Naive thymus-derived CD8-positive, alpha-beta T cell (primary cell): Measurements from ENCODE around the gene IL17C. TPM values are rescaled to one million over a fixed set of nuclear protein-coding genes. Genes with fewer than 3 reads are reported as not detected.

Source experiments
- ATAC-seq, 2 donors: fragments of 150-1000 bp; cut with Tn5 transposase in 1 of 2; sonication (Bioruptor Pico), chemical (Tn5 transposase) in 1 of 2; 1 replicate in 1 of 2; 2 replicates in 1 of 2; pipeline ENCODE4 v1.10.0; 2021; ENCODE audit warnings: mild to moderate bottlenecking in 2 of 2, moderate library complexity in 2 of 2
- POLR2A ChIA-PET: fragments of 350-600 bp; sonication (Branson Sonifier 250); formaldehyde crosslinking; loops from one replicate; lab custom pipeline; 2021; ENCODE audit warnings: antibody characterized with exemption; lab: Charles Lee
- DNase-seq, 10 donors: peaks; one replicate each; pipeline versions ENCODE4 v3.0.0 to v3.0.0-alpha.2; 2020 to 2022
- H3K27ac Mint-ChIP-seq, 10 donors: one replicate each; pipeline ENCODE4 v1.8.0; 2020 to 2022; ENCODE audit warnings: mild to moderate bottlenecking in 10 of 10, mixed read lengths in 10 of 10, moderate library complexity in 4 of 10, inconsistent platforms in 1 of 10
- H3K27me3 Mint-ChIP-seq, 5 donors: one replicate each; pipeline ENCODE4 v1.8.0; 2021 to 2022; ENCODE audit warnings: mixed read lengths in 5 of 5
- H3K36me3 Mint-ChIP-seq, 3 donors: one replicate each; pipeline ENCODE4 v1.8.0; 2020 to 2022; ENCODE audit warnings: mixed read lengths in 3 of 3, mild to moderate bottlenecking in 2 of 3, inconsistent platforms in 1 of 3
- H3K4me1 Mint-ChIP-seq, 4 donors: one replicate each; pipeline ENCODE4 v1.8.0; 2021 to 2022; ENCODE audit warnings: mixed read lengths in 4 of 4
- H3K4me3 Mint-ChIP-seq, 10 donors: one replicate each; pipeline ENCODE4 v1.8.0; 2020 to 2022; ENCODE audit warnings: mild to moderate bottlenecking in 10 of 10, mixed read lengths in 10 of 10, moderate library complexity in 6 of 10, inconsistent platforms in 1 of 10
- H3K9me3 Mint-ChIP-seq, 9 donors: one replicate each; pipeline ENCODE4 v1.8.0; 2020 to 2022; ENCODE audit warnings: mixed read lengths in 9 of 9, mild to moderate bottlenecking in 3 of 9, inconsistent platforms in 1 of 9, moderate library complexity in 1 of 9
- polyA plus RNA-seq, 3 donors: library from polyadenylated mRNA; unstranded; fragments of 300-500 nt; fragmentation: Illumina TruSeq; gene quantifications; one replicate each; pipeline ENCODE4 v1.2.3, GENCODE V29; 2021
- total RNA-seq, 8 experiments: library from RNA in 2 of 8; stranded (reverse) in 2 of 8; gene quantifications; one replicate each; pipeline ENCODE4 v1.2.3 and lab custom pipeline; 2021 to 2026

Gene IL17C
- total and polyA plus RNA-seq, 5 experiments from 2014 or later: 0.16 to 0.69 (median 0.55) TPM; not detected in 1

DNA sequence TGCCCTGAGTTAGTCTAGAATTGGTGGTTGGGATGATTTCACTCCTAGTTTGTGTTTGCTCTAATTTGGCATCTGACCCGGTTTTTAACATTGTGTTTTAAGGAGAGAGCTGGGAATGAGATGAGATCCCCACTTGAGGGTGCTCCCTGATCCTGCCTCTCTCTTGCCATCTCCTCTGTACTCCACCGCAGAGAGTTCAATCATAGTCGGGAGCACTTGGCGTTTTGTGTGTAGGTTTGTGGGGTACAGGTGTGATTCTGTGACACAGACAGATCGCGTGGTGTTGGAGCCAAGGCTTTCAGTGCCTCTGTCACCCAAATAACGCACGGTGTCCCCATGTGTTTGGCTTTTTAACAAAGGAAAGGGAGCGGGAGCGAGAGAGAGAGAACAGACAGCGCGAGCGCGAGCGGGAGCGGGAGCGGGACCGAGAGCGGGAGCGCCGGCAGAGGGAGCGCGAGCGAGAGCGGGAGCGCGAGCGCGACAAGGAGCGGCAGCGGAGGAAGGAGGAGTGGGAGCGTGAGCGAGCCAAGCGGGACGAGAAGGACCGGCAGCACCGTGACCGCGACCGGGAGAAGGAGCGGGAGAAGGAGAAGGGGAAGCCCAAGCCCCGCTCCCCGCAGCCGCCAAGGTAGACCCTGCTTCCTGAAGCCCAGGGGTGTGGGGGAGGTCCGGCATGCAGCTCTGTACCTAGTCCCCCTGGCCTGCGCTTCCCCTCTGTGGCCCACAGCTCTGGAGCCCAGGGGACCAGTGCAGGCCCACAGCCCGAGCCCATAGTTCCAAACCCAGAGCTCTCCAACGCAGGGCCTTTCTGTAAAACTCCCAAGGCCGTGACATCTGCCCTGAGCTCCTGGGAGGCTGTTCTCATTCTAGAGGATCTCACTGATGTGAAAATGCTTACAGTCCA is 27.2 kb upstream of the IL17C start:
- no peak overlapping the region for H3K4me3 Mint-ChIP-seq
- H3K27me3 Mint-ChIP-seq: no peaks in the 10 kb centered on the region
- DNase-seq: no peak
- POLR2A ChIA-PET: no interaction called here
- H3K9me3 Mint-ChIP-seq: no peaks in the 10 kb centered on the region
- peaks cover under 1 to 20% (median 14%) of the 10 kb centered on the region in 4 donors for H3K4me1 Mint-ChIP-seq
- H3K27ac Mint-ChIP-seq: peak overlapping the region in 6 of 10 donors; percentile 11 to 74 (median 56)
- no peak for ATAC-seq
- peaks cover 0 to 79% (median 10%) of the 10 kb centered on the region in 3 donors for H3K36me3 Mint-ChIP-seq

DNA sequence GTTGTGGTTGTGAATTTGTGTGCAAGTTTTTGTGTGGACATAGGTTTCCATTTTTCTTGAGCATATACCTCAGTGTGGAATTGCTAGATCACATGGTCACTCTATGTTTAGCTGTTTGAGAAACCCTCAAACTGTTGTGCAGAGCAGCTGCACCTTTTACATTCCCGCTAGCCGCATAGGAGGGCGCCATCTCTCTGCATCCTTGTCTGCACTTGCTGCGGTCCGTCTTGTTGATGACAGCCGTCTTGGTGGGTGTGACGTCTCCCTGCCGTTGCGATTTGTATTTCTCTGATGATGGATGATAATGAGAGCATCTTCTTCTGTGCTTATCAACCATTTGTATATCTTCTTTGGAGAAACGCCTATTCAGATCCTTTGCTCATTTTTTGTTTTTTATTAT is 25.1 kb upstream of the IL17C start:
- POLR2A ChIA-PET: interaction anchor here (1.3 kb wide), 1 partner anchor 68 kb away, joined by 5 read pairs; no protein-coding TSS in a partner anchor
- Mint-ChIP-seq H3K4me1 (peaks cover 9 to 15% (median 14%) of the 10 kb centered on the region in 4 donors), H3K9me3 (no peaks in the 10 kb centered on the region), H3K4me3 (no peak overlapping the region), H3K36me3 (peaks cover 0 to 71% (median 10%) of the 10 kb centered on the region in 3 donors), H3K27me3 (no peaks in the 10 kb centered on the region), H3K27ac (peak overlapping the region in 6 of 10 donors; percentile 8 to 72 (median 37))
- DNase-seq (no peak), ATAC-seq (no peak)

DNA sequence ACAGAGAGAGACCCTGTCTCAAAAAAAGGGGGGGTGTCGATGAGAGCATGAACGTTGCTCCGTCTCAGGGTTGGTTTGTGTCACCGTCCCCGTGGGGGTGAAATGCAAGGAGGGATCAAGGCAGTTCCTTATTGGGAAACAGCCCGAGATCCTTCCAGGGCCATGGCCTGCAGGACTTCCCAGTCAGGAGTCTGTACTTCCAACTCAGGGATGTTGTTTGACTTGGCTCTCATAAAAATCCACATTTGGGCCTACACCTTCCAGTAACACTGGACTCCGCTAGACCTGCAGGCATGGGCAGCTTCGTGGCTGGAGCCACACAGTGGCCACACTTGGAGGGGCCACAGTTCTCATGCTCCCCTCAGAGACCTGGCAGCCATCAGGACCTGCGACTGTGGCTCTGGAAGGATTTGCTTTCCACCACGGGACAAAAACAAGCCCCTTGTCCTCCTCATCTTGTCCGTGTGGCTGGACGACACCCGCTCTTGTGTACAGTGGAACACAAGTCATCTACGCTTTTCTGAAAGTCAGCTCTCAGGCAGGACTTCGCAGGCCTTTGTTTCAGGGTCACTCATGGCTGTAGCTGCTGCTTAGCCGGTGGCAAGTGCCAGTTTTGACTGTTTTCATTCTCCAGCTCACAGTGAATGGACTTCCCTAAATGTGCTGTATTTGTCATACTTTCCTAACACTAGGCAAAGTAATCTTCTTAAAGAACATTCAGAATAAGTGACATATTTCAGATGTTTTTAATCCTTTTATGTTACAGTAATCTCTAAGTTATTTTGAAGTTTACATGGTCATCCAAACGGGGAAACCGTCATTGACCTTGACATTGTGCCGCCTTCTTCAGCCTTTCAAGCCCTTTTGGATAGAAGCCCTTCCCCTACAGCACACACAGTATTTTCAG is 24.2 kb upstream of the IL17C start:
- DNase-seq (no peak), ATAC-seq (no peak)
- Mint-ChIP-seq H3K9me3 (no peaks in the 10 kb centered on the region), H3K4me3 (no peak overlapping the region), H3K27me3 (no peaks in the 10 kb centered on the region), H3K36me3 (peaks cover 0 to 66% (median 7%) of the 10 kb centered on the region in 3 donors), H3K4me1 (peaks cover 15 to 23% (median 19%) of the 10 kb centered on the region in 4 donors), H3K27ac (peak overlapping the region in 7 of 10 donors; percentile 23 to 75 (median 63))
- POLR2A ChIA-PET: no interaction called here

DNA sequence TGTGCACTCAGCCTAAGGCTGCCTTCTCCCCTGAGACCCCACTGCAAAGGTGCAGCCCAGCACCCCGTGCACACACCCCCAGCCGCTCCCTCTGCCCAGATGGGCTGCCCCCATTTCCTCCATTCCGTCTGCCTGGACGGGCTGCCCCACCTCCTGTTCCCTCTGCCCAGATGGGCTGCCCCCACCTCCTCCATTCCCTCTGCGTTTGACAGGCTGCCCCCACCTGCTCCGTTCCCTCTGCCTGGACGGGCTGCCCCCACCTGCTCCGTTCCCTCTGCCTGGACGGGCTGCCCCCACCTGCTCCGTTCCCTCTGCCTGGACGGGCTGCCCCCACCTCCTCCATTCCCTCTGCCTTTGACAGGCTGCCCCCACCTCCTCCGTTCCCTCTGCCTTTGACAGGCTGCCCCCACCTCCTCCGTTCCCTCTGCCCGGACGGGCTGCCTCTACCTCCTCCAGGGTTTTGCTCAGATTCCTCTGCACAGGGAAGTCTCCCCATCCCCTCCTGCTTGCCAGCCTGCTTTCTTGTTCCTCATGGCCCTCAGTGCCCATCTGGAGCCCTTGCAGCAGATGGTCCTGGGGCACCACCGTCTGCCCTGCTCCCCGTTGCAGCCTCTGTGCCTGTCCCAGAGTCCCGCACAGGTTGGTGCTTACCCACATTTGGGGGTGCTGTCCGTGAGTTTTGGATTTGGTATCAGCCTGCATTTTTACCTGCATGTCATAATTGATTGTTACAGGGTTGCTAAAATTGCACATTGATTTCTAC is 23.4 kb upstream of the IL17C start:
- DNase-seq (no peak), ATAC-seq (no peak)
- H3K4me3 Mint-ChIP-seq: no peak overlapping the region
- H3K27me3 Mint-ChIP-seq: peaks cover 0 to under 1% (median 0%) of the 10 kb centered on the region in 5 donors
- peak overlapping the region in 8 of 10 donors; percentile 13 to 79 (median 70) for H3K27ac Mint-ChIP-seq
- no peaks in the 10 kb centered on the region for H3K9me3 Mint-ChIP-seq
- peaks cover 19 to 31% (median 27%) of the 10 kb centered on the region in 4 donors for H3K4me1 Mint-ChIP-seq
- peaks cover 0 to 64% (median 4%) of the 10 kb centered on the region in 3 donors for H3K36me3 Mint-ChIP-seq
- POLR2A ChIA-PET: no interaction called here

DNA sequence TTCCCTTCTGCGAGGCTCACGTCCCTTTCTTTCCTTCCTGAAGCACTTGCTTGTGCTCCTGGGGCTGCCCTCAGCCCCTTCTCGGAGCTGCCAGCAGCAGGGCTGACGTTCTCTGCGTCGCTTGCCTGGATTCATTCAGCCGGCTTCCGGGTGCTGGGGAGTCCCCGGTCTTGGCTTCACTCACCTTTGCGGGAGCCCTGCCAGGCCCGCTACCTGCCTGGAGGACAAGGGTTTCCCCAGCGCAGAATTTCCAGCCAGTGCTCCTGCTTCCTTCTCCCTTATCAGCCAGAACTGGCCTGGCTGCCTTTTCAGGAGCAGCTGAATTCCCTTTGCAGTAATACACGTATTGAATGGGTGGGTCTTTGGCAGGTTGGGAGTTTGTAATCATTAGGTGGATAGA is 22.1 kb upstream of the IL17C start:
- no peak for ATAC-seq
- H3K36me3 Mint-ChIP-seq: peaks cover 0 to 58% (median 4%) of the 10 kb centered on the region in 3 donors

DNA sequence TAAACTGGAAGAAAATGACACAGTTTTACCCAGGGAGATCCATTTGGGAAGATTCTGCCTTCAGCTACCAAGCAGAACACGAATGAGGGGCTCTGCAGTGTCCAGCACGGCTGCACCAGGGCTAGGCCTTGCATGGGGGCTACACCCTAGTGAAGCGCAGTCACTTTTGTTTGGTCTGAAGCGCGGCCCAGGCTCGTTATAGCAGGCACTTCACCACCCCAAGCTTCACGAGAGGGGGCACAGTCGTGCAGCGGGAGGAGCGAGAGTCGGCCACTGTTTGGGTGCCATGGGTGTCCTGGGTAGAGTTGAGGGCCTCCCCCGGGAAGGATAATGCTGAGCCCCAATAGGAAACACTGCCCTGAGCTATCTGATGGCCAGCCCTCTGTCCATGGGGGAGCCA is 21.6 kb upstream of the IL17C start:
- H3K27me3 Mint-ChIP-seq: peaks cover 0 to 1% (median 0%) of the 10 kb centered on the region in 5 donors
- H3K4me3 Mint-ChIP-seq: no peak overlapping the region
- peaks cover 21 to 41% (median 35%) of the 10 kb centered on the region in 4 donors for H3K4me1 Mint-ChIP-seq
- H3K27ac Mint-ChIP-seq: peak overlapping the region; percentile 6 to 100 (median 95)
- ATAC-seq (no peak), DNase-seq (no peak)
- H3K9me3 Mint-ChIP-seq: no peaks in the 10 kb centered on the region
- H3K36me3 Mint-ChIP-seq: peaks cover 0 to 59% (median 4%) of the 10 kb centered on the region in 3 donors
- POLR2A ChIA-PET: no interaction called here

More for the DNA sequence above, 22.1 kb upstream of the IL17C start:
- H3K4me1 Mint-ChIP-seq: peaks cover 21 to 41% (median 35%) of the 10 kb centered on the region in 4 donors
- POLR2A ChIA-PET: no interaction called here
- DNase-seq: no peak
- no peaks in the 10 kb centered on the region for H3K9me3 Mint-ChIP-seq
- peaks cover 0 to 1% (median 0%) of the 10 kb centered on the region in 5 donors for H3K27me3 Mint-ChIP-seq
- H3K4me3 Mint-ChIP-seq: no peak overlapping the region
- peak overlapping the region; percentile 6 to 100 (median 95) for H3K27ac Mint-ChIP-seq

DNA sequence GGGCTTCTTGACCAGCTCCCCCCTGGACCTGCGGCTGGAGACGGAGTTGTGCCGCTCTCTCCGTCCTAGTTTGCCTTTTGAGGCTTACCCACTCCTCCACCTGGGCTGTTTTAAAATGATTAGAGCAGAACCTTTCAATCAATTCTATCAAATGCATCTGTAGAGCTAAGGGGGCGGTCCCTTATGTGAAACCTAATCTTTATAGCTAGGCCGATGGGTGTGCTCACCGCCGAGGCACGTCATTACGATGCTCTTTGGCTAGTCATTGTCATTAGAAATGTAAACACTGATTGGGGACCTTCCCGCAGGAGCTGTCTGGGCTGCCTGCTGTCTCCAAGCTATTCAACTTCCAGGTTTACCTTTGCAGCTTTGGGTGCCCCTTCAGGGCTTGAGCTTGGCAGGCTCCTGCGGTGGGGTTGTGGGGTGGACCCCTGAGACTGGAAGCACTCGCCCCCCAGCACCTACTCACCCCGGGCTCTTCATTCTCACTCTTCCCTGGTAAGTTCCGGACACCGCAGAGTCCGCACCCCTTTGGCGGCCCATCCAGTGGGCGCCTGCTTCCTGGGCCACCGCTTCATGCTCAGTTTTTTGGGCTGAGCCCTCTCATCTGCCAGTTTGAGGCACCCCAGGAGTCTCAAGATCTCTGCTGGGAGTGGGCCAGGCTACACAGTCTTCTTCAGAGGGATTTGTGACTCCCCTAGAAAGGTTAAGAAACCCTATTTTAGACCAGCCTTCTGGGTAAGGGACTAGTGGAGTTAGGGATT is 20.9 kb upstream of the IL17C start:
- peaks cover 0 to 61% (median 4%) of the 10 kb centered on the region in 3 donors for H3K36me3 Mint-ChIP-seq
- H3K27me3 Mint-ChIP-seq: peaks cover 0 to 1% (median 0%) of the 10 kb centered on the region in 5 donors
- H3K4me1 Mint-ChIP-seq: peaks cover 21 to 43% (median 35%) of the 10 kb centered on the region in 4 donors
- POLR2A ChIA-PET: no interaction called here
- peak overlapping the region; percentile 91 to 100 (median 98) for H3K27ac Mint-ChIP-seq
- ATAC-seq (no peak), DNase-seq (no peak)
- H3K4me3 Mint-ChIP-seq: no peak overlapping the region
- H3K9me3 Mint-ChIP-seq: no peaks in the 10 kb centered on the region

DNA sequence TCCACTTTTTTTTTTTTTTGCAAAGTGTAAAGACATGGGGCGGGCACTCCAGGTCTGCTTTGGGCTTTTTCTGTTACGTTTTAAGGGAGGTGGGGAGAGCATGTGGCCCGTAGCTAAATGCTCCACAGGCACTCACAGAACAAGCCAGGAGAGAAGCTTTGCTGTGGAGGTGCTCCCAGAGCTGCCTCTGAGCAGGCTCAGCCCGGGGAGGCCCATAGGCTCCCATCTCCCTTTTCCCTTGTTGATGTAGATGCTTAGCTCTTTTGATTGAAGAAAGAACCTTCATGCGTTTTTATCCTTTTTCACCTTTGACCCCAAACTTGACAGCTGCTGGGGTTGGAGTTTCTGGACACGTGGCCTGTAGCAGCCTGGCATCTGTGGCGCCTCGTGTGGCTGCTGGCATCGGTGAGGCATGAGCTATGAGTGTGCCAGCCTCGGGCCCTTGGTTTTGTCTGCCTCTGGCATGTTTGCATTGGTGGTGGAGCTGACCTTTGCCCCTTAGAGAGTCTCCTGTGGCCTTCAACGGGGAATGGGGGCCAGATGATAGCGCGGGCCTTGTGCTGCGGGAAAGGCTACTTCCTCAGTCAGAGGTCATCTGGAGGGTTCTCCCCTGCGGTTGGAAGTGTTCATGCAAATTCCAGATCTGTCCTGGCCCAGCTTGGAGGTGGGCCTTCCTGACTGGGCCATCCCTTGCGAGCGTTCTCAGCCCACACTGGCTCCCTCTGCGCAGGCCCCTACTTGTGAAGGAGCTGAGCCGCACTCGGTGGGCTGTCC is 20.0 kb upstream of the IL17C start:
- peaks cover 0 to 62% (median 5%) of the 10 kb centered on the region in 3 donors for H3K36me3 Mint-ChIP-seq

DNA sequence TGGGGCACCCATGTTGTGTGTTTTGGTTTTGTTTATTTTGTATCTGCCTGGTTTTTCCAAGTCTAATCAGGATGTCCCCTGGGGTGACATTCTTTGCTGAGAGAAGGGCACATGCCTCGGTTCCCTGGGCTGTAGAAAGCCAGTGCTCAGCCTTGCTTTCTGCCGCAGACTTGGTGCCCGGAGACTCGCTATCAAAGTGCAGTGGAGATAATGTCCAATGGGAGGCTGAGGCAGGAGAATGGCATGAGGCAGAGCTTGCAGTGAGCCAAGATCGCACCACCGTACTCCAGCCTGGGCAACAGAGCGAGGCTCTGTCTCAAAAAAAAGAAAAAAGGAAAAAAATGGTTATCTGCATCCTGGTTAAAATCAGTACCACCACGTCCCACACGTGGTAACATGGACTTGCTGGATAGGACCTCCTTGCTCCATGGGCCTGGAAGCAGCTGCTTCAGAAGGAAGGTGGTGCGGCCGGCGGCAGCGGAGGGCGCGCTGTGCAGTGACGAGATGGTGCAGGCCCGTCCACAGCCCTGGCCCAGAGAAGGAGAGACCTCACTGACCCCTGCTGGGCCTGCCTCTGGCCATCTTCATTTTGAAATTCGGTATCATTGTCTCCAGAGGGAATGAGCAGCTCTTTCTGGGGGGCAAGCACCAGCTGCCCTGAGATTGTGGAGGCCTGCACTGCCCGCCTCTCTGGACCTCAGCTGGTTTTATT is 19.3 kb upstream of the IL17C start:
- DNase-seq (no peak), ATAC-seq (no peak)
- H3K36me3 Mint-ChIP-seq: peaks cover 0 to 62% (median 5%) of the 10 kb centered on the region in 3 donors
- peaks cover 13 to 36% (median 32%) of the 10 kb centered on the region in 4 donors for H3K4me1 Mint-ChIP-seq
- POLR2A ChIA-PET: interaction anchor here (1.1 to 2.1 kb wide), 4 partner anchors 14 to 82 kb away, joined by 3 to 11 read pairs (median 6); partner anchors contain the start of gene ZC3H18
- H3K9me3 Mint-ChIP-seq: no peaks in the 10 kb centered on the region
- H3K27me3 Mint-ChIP-seq: peaks cover 0 to 1% (median 0%) of the 10 kb centered on the region in 5 donors
- H3K4me3 Mint-ChIP-seq: peak overlapping the region in 3 of 10 donors; percentile 34 to 84 (median 34)
- peak overlapping the region; percentile 91 to 100 (median 98) for H3K27ac Mint-ChIP-seq

More for the DNA sequence above, 20.0 kb upstream of the IL17C start:
- no peaks in the 10 kb centered on the region for H3K9me3 Mint-ChIP-seq
- peaks cover 0 to 1% (median 0%) of the 10 kb centered on the region in 5 donors for H3K27me3 Mint-ChIP-seq
- peak overlapping the region in 1 of 10 donors; percentile 20 for H3K4me3 Mint-ChIP-seq
- ATAC-seq (no peak), DNase-seq (no peak)
- H3K4me1 Mint-ChIP-seq: peaks cover 17 to 40% (median 34%) of the 10 kb centered on the region in 4 donors
- POLR2A ChIA-PET: no interaction called here
- peak overlapping the region; percentile 91 to 100 (median 98) for H3K27ac Mint-ChIP-seq
